ENCODE data around the gene RBMS3. TPM values are rescaled to one million over a fixed set of nuclear protein-coding genes. Genes with fewer than 3 reads are reported as not detected.

RBMS3 gene
- total and polyA plus RNA-seq, 2 of the 8 experiments (the other 6 are each of a cell fraction or from before 2014, with no cell fraction given) = 3.7 to 6.9 TPM

DNA sequence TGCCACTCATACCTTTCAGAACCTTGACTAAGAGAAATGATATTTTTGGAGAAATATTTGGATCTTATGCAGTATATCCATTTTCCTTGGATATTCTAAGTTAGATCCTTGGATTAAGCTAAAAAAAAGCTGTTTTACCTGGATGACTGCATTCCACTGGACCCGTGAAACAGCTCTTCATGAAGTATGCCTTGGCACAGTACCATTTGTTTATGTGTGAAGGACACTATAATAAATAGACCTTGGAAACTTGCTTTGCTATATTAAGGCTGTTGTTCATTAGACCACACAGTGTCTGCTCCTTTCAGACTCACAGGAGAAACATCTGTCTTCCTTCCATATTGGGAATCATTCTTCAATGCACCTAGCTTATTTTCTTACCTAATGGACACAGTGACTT lies 674.5 kb downstream of the RBMS3 start:
- DNase-seq (ENCODE audit: low read depth in 1 of 2, low spot score in 2 of 2) = no peak
- Histone ChIP-seq H4K5ac (ENCODE audit: insufficient read length, low read depth, low read length) (no peak overlapping the region), H3K36me3 (ENCODE audit: control insufficient read depth in 2 of 4, insufficient read depth in 4 of 4, low read length in 3 of 4) (no peaks in the 10 kb centered on the region), H3K18ac (ENCODE audit: extremely low read depth, low read length) (no peak overlapping the region), H3K9me3 (ENCODE audit: insufficient read depth in 2 of 2, low read depth in 1 of 2, low read length in 1 of 2) (peaks cover 0 to 3% of the 10 kb centered on the region in 2 experiments; a peak in 1 of 4 replicates), H4K20me1 (replicated peaks in 1 of 2; ENCODE audit: control insufficient read depth in 1 of 2, insufficient read depth in 2 of 2, low read length in 2 of 2) (no peaks in the 10 kb centered on the region), H4K8ac (ENCODE audit: extremely low read depth, insufficient read depth, low read length) (no peak overlapping the region), H3K23ac (ENCODE audit: insufficient read length) (no peak overlapping the region), H3K79me1 (ENCODE audit: low read depth, low read length) (no peaks in the 10 kb centered on the region), H3K9ac (replicated peaks in 1 of 4; ENCODE audit: extremely low read depth in 1 of 4, low read depth in 3 of 4, low read length in 3 of 4) (no peak overlapping the region), H4K91ac (replicated peaks; ENCODE audit: insufficient read length, low read length) (no peak overlapping the region), H3K4me1 (replicated peaks in 1 of 4; ENCODE audit: control insufficient read depth in 3 of 4, insufficient read depth in 4 of 4, low read length in 3 of 4) (no peaks in the 10 kb centered on the region), H3K79me2 (ENCODE audit: control insufficient read depth in 1 of 2, insufficient read depth in 2 of 2, low read length in 2 of 2) (no peaks in the 10 kb centered on the region), H3K4me3 (ENCODE audit: extremely low read depth in 1 of 4, insufficient read depth in 2 of 4, low read depth in 3 of 4, low read length in 4 of 4) (no peak overlapping the region), H2BK120ac (replicated peaks; ENCODE audit: low read depth, low read length) (no peak overlapping the region), H3K4ac (replicated peaks; ENCODE audit: insufficient read length, low read depth, low read length) (no peak overlapping the region), H2BK5ac (ENCODE audit: low read depth, low read length) (no peak overlapping the region), H3K23me2 (ENCODE audit: low read depth, low read length) (no peaks in the 10 kb centered on the region), H2AK5ac (ENCODE audit: low read depth, low read length) (no peak overlapping the region), H3K56ac (replicated peaks; ENCODE audit: insufficient read length, low read depth, low read length) (no peak overlapping the region), H2BK12ac (ENCODE audit: low read depth, low read length) (no peak overlapping the region), H2AFZ (ENCODE audit: low read length) (no peak overlapping the region), H3K27ac (ENCODE audit: low read depth, low read length) (no peak overlapping the region), H3K14ac (ENCODE audit: insufficient read length) (no peak overlapping the region), H2BK20ac (ENCODE audit: low read length) (no peak overlapping the region), H2BK15ac (ENCODE audit: low read length) (no peak overlapping the region), H3K27me3 (replicated peaks in 1 of 4; ENCODE audit: control insufficient read depth in 3 of 4, extremely low read depth in 1 of 4, insufficient read depth in 3 of 4, low read length in 3 of 4) (no peaks in the 10 kb centered on the region), H3K4me2 (ENCODE audit: insufficient read depth in 1 of 2, low read depth in 2 of 2, low read length in 2 of 2) (no peak overlapping the region)
- CTCF ChIA-PET (ENCODE audit: partially characterized antibody) = interaction anchor here (1.0 kb wide), 1 partner anchor 57 kb away, joined by 5 read pairs; no protein-coding TSS in a partner anchor
- WGBS, 2 experiments (ENCODE audit: extremely low coverage in 1 of 2, insufficient coverage in 1 of 2, insufficient read length in 1 of 2, insufficient replicate concordance in 2 of 2, low coverage in 1 of 2, low lambda C conversion rate in 2 of 2, missing lambda C conversion rate in 1 of 2) = 95% methylated on average over 1 of the region's 1 CpG; no CpG with 5 or more reads in 1 of the 2 experiments
- TF ChIP-seq SUZ12 (IDR thresholded peaks at IDR 0.05; ENCODE audit: low read length) (no peak), POLR2A (IDR thresholded peaks at IDR 0.05; ENCODE audit: control extremely low read depth in 1 of 2, low read depth in 2 of 2, low read length in 2 of 2) (no peak)
- TF ChIP-seq, protein P1, sequence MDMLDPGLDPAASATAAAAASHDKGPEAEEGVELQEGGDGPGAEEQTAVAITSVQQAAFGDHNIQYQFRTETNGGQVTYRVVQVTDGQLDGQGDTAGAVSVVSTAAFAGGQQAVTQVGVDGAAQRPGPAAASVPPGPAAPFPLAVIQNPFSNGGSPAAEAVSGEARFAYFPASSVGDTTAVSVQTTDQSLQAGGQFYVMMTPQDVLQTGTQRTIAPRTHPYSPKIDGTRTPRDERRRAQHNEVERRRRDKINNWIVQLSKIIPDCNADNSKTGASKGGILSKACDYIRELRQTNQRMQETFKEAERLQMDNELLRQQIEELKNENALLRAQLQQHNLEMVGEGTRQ (IDR thresholded peaks at IDR 0.05; ENCODE audit: low read length) = no peak
- TF ChIP-seq, protein P2, sequence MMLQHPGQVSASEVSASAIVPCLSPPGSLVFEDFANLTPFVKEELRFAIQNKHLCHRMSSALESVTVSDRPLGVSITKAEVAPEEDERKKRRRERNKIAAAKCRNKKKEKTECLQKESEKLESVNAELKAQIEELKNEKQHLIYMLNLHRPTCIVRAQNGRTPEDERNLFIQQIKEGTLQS (IDR thresholded peaks at IDR 0.05; ENCODE audit: insufficient read depth, low read depth, low read length) = no peak
- no peak for FAIRE-seq
- POLR2A ChIA-PET (ENCODE audit: partially characterized antibody) = no interaction called here
